Measurements from ENCODE around the gene ZNF334.

ZNF334 gene

GRCh38 chr20:46512943-46513844 is at the start of gene ZNF334:
TSS of gene ZNF334 (minus strand) at chr20:46513559. CDS start at chr20:46512102, 1,457 bp downstream.
- DNase-seq (ENCODE audit: extremely low read depth in 1 of 2, low read depth in 1 of 2), result peak; percentile 35 to 47

- peak in 1 of 2 donors; percentile 49 for DNase-seq (ENCODE audit: extremely low read depth in 1 of 2, low read depth in 1 of 2)
These were observed 49.2 kb upstream of the ZNF334 start for GRCh38 chr20:46562373-46563169.

GRCh38 chr20:46562009-46562372 is 48.6 kb upstream of the ZNF334 start:
- DNase-seq (ENCODE audit: extremely low read depth in 1 of 2, low read depth in 1 of 2), result no peak

GRCh38 chr20:46559685-46560440 is 46.5 kb upstream of the ZNF334 start:
- DNase-seq (ENCODE audit: extremely low read depth in 1 of 2, low read depth in 1 of 2), result no peak

GRCh38 chr20:46559001-46559400 is 45.6 kb upstream of the ZNF334 start:
- DNase-seq (ENCODE audit: extremely low read depth in 1 of 2, low read depth in 1 of 2), result no peak

- peak in 1 of 2 donors; percentile 68 for DNase-seq (ENCODE audit: extremely low read depth in 1 of 2, low read depth in 1 of 2)
These were observed 45.2 kb upstream of the ZNF334 start for GRCh38 chr20:46558511-46558959.

- DNase-seq (ENCODE audit: extremely low read depth in 1 of 2, low read depth in 1 of 2), result no peak
These were observed 44.0 kb upstream of the ZNF334 start for GRCh38 chr20:46557231-46557956.

- no peak for DNase-seq (ENCODE audit: extremely low read depth in 1 of 2, low read depth in 1 of 2)
These were observed 42.1 kb upstream of the ZNF334 start for GRCh38 chr20:46555370-46555956.

GRCh38 chr20:46554828-46555227 is 41.5 kb upstream of the ZNF334 start:
- DNase-seq (ENCODE audit: extremely low read depth in 1 of 2, low read depth in 1 of 2), result no peak

GRCh38 chr20:46553926-46554325 is 40.6 kb upstream of the ZNF334 start:
- DNase-seq (ENCODE audit: extremely low read depth in 1 of 2, low read depth in 1 of 2), result no peak

GRCh38 chr20:46552460-46553420 is 39.4 kb upstream of the ZNF334 start:
- DNase-seq (ENCODE audit: extremely low read depth in 1 of 2, low read depth in 1 of 2), result peak in 1 of 2 donors; percentile 38

- DNase-seq (ENCODE audit: extremely low read depth in 1 of 2, low read depth in 1 of 2), result no peak
These were observed 38.4 kb upstream of the ZNF334 start for GRCh38 chr20:46551522-46552381.

GRCh38 chr20:46550461-46550860 is 37.1 kb upstream of the ZNF334 start, which contains the start of gene OCSTAMP:
TSS of gene OCSTAMP (minus strand) at chr20:46550654. CDS start at chr20:46550560, 94 bp downstream.
- no peak for DNase-seq (ENCODE audit: extremely low read depth in 1 of 2, low read depth in 1 of 2)

GRCh38 chr20:46549188-46549972 is 36.0 kb upstream of the ZNF334 start:
- no peak for DNase-seq (ENCODE audit: extremely low read depth in 1 of 2, low read depth in 1 of 2)

GRCh38 chr20:46548688-46549087 is 35.3 kb upstream of the ZNF334 start:
- DNase-seq (ENCODE audit: extremely low read depth in 1 of 2, low read depth in 1 of 2), result no peak

- DNase-seq (ENCODE audit: extremely low read depth in 1 of 2, low read depth in 1 of 2), result no peak
These were observed 34.6 kb upstream of the ZNF334 start for GRCh38 chr20:46547995-46548394.

GRCh38 chr20:46546936-46547335 is 33.6 kb upstream of the ZNF334 start:
- DNase-seq (ENCODE audit: extremely low read depth in 1 of 2, low read depth in 1 of 2), result no peak
